Transverse colon (tissue), 4 donors: ENCODE measurements around the gene COX6A2. TPM values are rescaled to one million over a fixed set of nuclear protein-coding genes. Genes with fewer than 3 reads are reported as not detected.

Experiments used
- DNase-seq: peaks from one replicate; pipeline ENCODE4 v3.0.0-alpha.2; 2019
- H3K27ac ChIP-seq, 4 donors: fragments of 200-600 bp; sonication (generic); 2 replicates each; pipeline ENCODE4 v1.5.1; 2016 to 2018; ENCODE audit warnings: inconsistent platforms in 4 of 4
- H3K27me3 ChIP-seq: fragments of 200-600 bp; sonication (generic); 2 replicates; pipeline ENCODE4 v1.5.1; 2017; ENCODE audit warnings: inconsistent platforms
- H3K36me3 ChIP-seq, 4 donors: fragments of 200-600 bp; sonication (generic); 2 replicates each; pipeline ENCODE4 v1.5.1; 2017 to 2019; ENCODE audit warnings: inconsistent platforms in 4 of 4
- H3K4me1 ChIP-seq, 4 donors: fragments of 200-600 bp; sonication (generic); 2 replicates each; pipeline ENCODE4 v1.5.1; 2017 to 2020; ENCODE audit warnings: inconsistent platforms in 4 of 4
- H3K4me3 ChIP-seq, 4 donors: fragments of 200-600 bp; sonication (generic); 1 replicate in 1 of 4; 2 replicates in 3 of 4; pipeline versions ENCODE4 v1.5.1 to v1.6.1; 2017 to 2019; ENCODE audit warnings: inconsistent platforms in 4 of 4
- H3K9me3 ChIP-seq, 2 donors: fragments of 200-600 bp; sonication (generic); 2 replicates each; pipeline ENCODE4 v1.5.1; 2017 to 2019; ENCODE audit warnings: inconsistent platforms in 2 of 2
- CTCF ChIP-seq, 5 experiments: fragments of 200-600 bp in 3 of 5; fragments of 450-650 bp in 2 of 5; sonication (generic) in 3 of 5; IDR thresholded peaks; 1 replicate in 2 of 5; 2 replicates in 3 of 5; pipeline ENCODE4 v1.5.1; 2016 to 2017; ENCODE audit warnings: antibody characterized with exemption in 5 of 5, inconsistent platforms in 3 of 5, mild to moderate bottlenecking in 2 of 5, moderate library complexity in 1 of 5
- EP300 ChIP-seq: sonication (generic); formaldehyde crosslinking; IDR thresholded peaks from one replicate; pipeline ENCODE4 v1.6.1; 2017; ENCODE audit warnings: antibody characterized with exemption, low read depth
- POLR2A ChIP-seq: fragments of 450-650 bp; IDR thresholded peaks from one replicate; pipeline ENCODE4 v1.6.1; 2016; ENCODE audit warnings: antibody characterized with exemption, mild to moderate bottlenecking, moderate library complexity
- POLR2AphosphoS5 ChIP-seq, 3 donors: sonication (generic); formaldehyde crosslinking; IDR thresholded peaks; one replicate each; pipeline ENCODE4 v1.6.1; 2016; ENCODE audit warnings: antibody characterized with exemption in 3 of 3
- WGBS, 2 donors: methylation state at CpG; one replicate each; pipeline ENCODE4 v1.1.5; 2018; ENCODE audit warnings: low coverage in 1 of 2; 5-methylcytosine and 5-hydroxymethylcytosine counted together
- in situ Hi-C, 4 donors: fragments of 200-750 bp; cut with MboI; loops; one replicate each; pipeline versions ENCODE4 v1.15.0 to v1.15.1; 2017; ENCODE audit warnings: low sequenced_read_pairs in 3 of 4, low pct_ligation_motif_present in 1 of 4, low pct_unique_long_range_greater_than_20kb in 1 of 4
- intact Hi-C: fragments of 100-400 bp; cut with DNase I; formaldehyde crosslinking; loops from one replicate; pipeline ENCODE4 v1.15.1; 2023; ENCODE audit warnings: low total_unique reads
- total RNA-seq, 4 donors: library from RNA; depleted of rRNA; stranded (reverse); fragments of >200 nt; gene quantifications; one replicate each; pipeline ENCODE4 v1.1.0, GENCODE V29; 2016

Gene COX6A2
- total RNA-seq, 4 donors from 2014 or later = not detected

- no peak for TF ChIP-seq POLR2A
- no peak for TF ChIP-seq CTCF (IDR thresholded peaks at IDR 0.05)
- no peak for TF ChIP-seq POLR2AphosphoS5 (IDR thresholded peaks at IDR 0.05)
- no peak for TF ChIP-seq EP300
- in situ Hi-C loops = loop anchor here in 2 of 4 donors (25.0 kb wide), 2 partner anchors 243 to 443 kb away; partner anchors contain the start of genes HSD3B7 (in 2 of the 2) and FUS (in 1 of the 2)
- intact Hi-C loops = no loop called here
- H3K4me3 ChIP-seq = no peak overlapping the region
- no peak for DNase-seq
- WGBS, 2 donors = 64 to 67% methylated on average over 3 to 5 of the region's 5 CpGs
- no peaks in the 10 kb centered on the region for H3K27me3 ChIP-seq
- H3K27ac ChIP-seq = no peak overlapping the region
- no peaks in the 10 kb centered on the region for H3K36me3 ChIP-seq
- H3K4me1 ChIP-seq = peaks cover 0 to 5% (median 3%) of the 10 kb centered on the region in 4 donors
- H3K9me3 ChIP-seq = no peaks in the 10 kb centered on the region
Observed at GRCh38 chr16:31430380-31431052, 2.4 kb upstream of the COX6A2 start.

- Histone ChIP-seq H3K27me3 (no peaks in the 10 kb centered on the region), H3K9me3 (no peaks in the 10 kb centered on the region), H3K36me3 (no peaks in the 10 kb centered on the region), H3K27ac (no peak overlapping the region), H3K4me1 (peaks cover 0 to 5% (median 3%) of the 10 kb centered on the region in 4 donors), H3K4me3 (no peak overlapping the region)
- no peak for TF ChIP-seq POLR2A
- TF ChIP-seq POLR2AphosphoS5 (IDR thresholded peaks at IDR 0.05) = no peak
- no peak for TF ChIP-seq EP300
- TF ChIP-seq CTCF (IDR thresholded peaks at IDR 0.05) = no peak
- intact Hi-C loops (no loop called here), in situ Hi-C loops (loop anchor here in 2 of 4 donors (25.0 kb wide), 2 partner anchors 242 to 442 kb away; partner anchors contain the start of genes HSD3B7 (in 2 of the 2) and FUS (in 1 of the 2))
- 63 to 84% methylated on average over 2 to 3 of the region's 3 CpGs for WGBS, 2 donors
- DNase-seq = no peak
Observed at GRCh38 chr16:31429796-31430195, 1.6 kb upstream of the COX6A2 start.

- TF ChIP-seq CTCF (IDR thresholded peaks at IDR 0.05) (no peak), EP300 (no peak), POLR2A (no peak), POLR2AphosphoS5 (IDR thresholded peaks at IDR 0.05) (no peak)
- intact Hi-C loops (no loop called here), in situ Hi-C loops (loop anchor here in 2 of 4 donors (25.0 kb wide), 2 partner anchors 242 to 442 kb away; partner anchors contain the start of genes HSD3B7 (in 2 of the 2) and FUS (in 1 of the 2))
- WGBS, 2 donors = 10 to 20% methylated on average over 1 of the region's 1 CpG
- H3K9me3 ChIP-seq = no peaks in the 10 kb centered on the region
- no peaks in the 10 kb centered on the region for H3K27me3 ChIP-seq
- H3K36me3 ChIP-seq = no peaks in the 10 kb centered on the region
- no peak for DNase-seq
- no peak overlapping the region for H3K27ac ChIP-seq
- H3K4me1 ChIP-seq = peaks cover 0 to 5% (median 3%) of the 10 kb centered on the region in 4 donors
- H3K4me3 ChIP-seq = no peak overlapping the region
Observed at GRCh38 chr16:31429314-31429713, 1.2 kb upstream of the COX6A2 start.

- in situ Hi-C loops (loop anchor here in 2 of 4 donors (25.0 kb wide), 2 partner anchors 241 to 441 kb away; partner anchors contain the start of genes HSD3B7 (in 2 of the 2) and FUS (in 1 of the 2)), intact Hi-C loops (no loop called here)
- 74 to 90% methylated on average over 7 of the region's 7 CpGs for WGBS, 2 donors
- H3K4me3 ChIP-seq = no peak overlapping the region
- no peaks in the 10 kb centered on the region for H3K27me3 ChIP-seq
- TF ChIP-seq CTCF (IDR thresholded peaks at IDR 0.05) (no peak), POLR2A (no peak), EP300 (no peak), POLR2AphosphoS5 (IDR thresholded peaks at IDR 0.05) (no peak)
- no peak for DNase-seq
- no peak overlapping the region for H3K27ac ChIP-seq
- peaks cover 0 to 5% (median 3%) of the 10 kb centered on the region in 4 donors for H3K4me1 ChIP-seq
- H3K9me3 ChIP-seq = no peaks in the 10 kb centered on the region
- H3K36me3 ChIP-seq = no peaks in the 10 kb centered on the region
Observed at GRCh38 chr16:31428638-31429247, 583 bp upstream of the COX6A2 start.
